Testis (tissue), 3 donors: Measurements from ENCODE around the gene IWS1. TPM values are rescaled to one million over a fixed set of nuclear protein-coding genes. Genes with fewer than 3 reads are reported as not detected.
"Not testable (repeated sequence)": the region's sequence is repeated elsewhere in the genome, so short reads cannot be mapped to it uniquely, and the experiment has no call there.

Source experiments
- DNase-seq: peaks from one replicate; pipeline ENCODE4 v3.0.0-alpha.2; 2019
- H3K27ac ChIP-seq, 2 donors: fragments of 200-600 bp; sonication (generic); one replicate each; pipeline ENCODE4 v1.5.1; 2019
- H3K27me3 ChIP-seq: fragments of 200-600 bp; sonication (generic); one replicate; pipeline ENCODE4 v1.5.1; 2019
- H3K36me3 ChIP-seq: fragments of 200-600 bp; sonication (generic); one replicate; pipeline ENCODE4 v1.5.1; 2017; ENCODE audit warnings: low read depth; ENCODE audit errors: missing control alignments
- H3K4me1 ChIP-seq: fragments of 200-600 bp; sonication (generic); one replicate; pipeline ENCODE4 v1.5.1; 2019
- H3K4me3 ChIP-seq, 2 donors: fragments of 200-600 bp; sonication (generic); one replicate each; pipeline ENCODE4 v1.5.1; 2017 to 2019
- H3K9me3 ChIP-seq: fragments of 200-600 bp; sonication (generic); one replicate; pipeline ENCODE4 v1.5.1; 2017
- POLR2A ChIP-seq: fragments of 450-650 bp; IDR thresholded peaks from one replicate; pipeline ENCODE4 v1.6.1; 2017; ENCODE audit warnings: antibody characterized with exemption, mild to moderate bottlenecking, moderate library complexity
- WGBS, 2 donors: methylation state at CpG; one replicate each; pipeline ENCODE4 v1.1.5; 2018; 5-methylcytosine and 5-hydroxymethylcytosine counted together
- intact Hi-C: fragments of 100-400 bp; cut with DNase I; formaldehyde crosslinking; loops from one replicate; pipeline ENCODE4 v1.15.1; 2023; ENCODE audit warnings: low total_unique reads
- polyA plus RNA-seq: library from polyadenylated mRNA; stranded (reverse); fragments of 350-450 nt; fragmentation: Illumina TruSeq; extraction: RNeasy Lipid Tissue Mini Kit (QIAGEN cat#74804); gene quantifications from one replicate; pipeline ENCODE4 v1.2.3, GENCODE V29; 2014; ENCODE audit warnings: low read depth, low replicate concordance; ENCODE audit not compliant: insufficient read depth
- total RNA-seq, 2 donors: library from RNA; depleted of rRNA; stranded (reverse); fragments of >200 nt; gene quantifications; one replicate each; pipeline ENCODE4 v1.2.3, GENCODE V29; 2016
- TF ChIP-seq, protein P1 (sequence below), 3 experiments: fragments of 450-650 bp in 2 of 3; fragments of 200-600 bp in 1 of 3; sonication (generic) in 1 of 3; IDR thresholded peaks; one replicate each; pipeline ENCODE4 v1.5.1; 2016 to 2019; ENCODE audit warnings: antibody characterized with exemption in 3 of 3, mild to moderate bottlenecking in 2 of 3, moderate library complexity in 1 of 3

The IWS1 gene
- total and polyA plus RNA-seq, 3 donors from 2014 or later, result 33.7 to 52.7 (median 39.6) TPM

DNA sequence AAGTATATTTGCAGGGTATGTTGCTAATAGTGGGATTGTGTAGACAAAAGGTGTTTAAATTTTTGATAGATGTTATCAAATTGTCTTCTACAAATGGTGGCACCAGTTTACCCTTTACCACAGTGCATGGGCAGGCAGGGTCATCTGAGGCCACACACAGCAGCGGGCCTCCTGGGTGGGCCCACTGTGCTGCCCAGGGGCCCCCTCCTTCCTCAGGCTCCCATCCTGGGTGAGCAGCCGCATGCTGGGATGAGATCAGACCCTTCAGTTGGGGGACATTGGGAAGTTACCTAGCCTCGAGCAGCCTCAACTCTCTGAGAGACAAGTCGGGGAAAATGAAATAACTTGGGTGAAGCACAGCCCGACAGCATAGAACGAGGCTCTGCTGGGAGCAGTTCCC lies 18.9 kb upstream of the IWS1 start:
- WGBS, 2 donors, result 67 to 84% methylated on average over 6 of the region's 6 CpGs
- intact Hi-C loops, result no loop called here
- Histone ChIP-seq H3K4me1 (no peaks in the 10 kb centered on the region), H3K27me3 (no peaks in the 10 kb centered on the region), H3K27ac (no peak overlapping the region), H3K9me3 (no peaks in the 10 kb centered on the region), H3K36me3 (no peaks in the 10 kb centered on the region), H3K4me3 (no peak overlapping the region)
- TF ChIP-seq, protein P1, sequence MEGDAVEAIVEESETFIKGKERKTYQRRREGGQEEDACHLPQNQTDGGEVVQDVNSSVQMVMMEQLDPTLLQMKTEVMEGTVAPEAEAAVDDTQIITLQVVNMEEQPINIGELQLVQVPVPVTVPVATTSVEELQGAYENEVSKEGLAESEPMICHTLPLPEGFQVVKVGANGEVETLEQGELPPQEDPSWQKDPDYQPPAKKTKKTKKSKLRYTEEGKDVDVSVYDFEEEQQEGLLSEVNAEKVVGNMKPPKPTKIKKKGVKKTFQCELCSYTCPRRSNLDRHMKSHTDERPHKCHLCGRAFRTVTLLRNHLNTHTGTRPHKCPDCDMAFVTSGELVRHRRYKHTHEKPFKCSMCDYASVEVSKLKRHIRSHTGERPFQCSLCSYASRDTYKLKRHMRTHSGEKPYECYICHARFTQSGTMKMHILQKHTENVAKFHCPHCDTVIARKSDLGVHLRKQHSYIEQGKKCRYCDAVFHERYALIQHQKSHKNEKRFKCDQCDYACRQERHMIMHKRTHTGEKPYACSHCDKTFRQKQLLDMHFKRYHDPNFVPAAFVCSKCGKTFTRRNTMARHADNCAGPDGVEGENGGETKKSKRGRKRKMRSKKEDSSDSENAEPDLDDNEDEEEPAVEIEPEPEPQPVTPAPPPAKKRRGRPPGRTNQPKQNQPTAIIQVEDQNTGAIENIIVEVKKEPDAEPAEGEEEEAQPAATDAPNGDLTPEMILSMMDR (IDR thresholded peaks at IDR 0.05), result no peak
- TF ChIP-seq POLR2A, result no peak
- no peak for DNase-seq

DNA sequence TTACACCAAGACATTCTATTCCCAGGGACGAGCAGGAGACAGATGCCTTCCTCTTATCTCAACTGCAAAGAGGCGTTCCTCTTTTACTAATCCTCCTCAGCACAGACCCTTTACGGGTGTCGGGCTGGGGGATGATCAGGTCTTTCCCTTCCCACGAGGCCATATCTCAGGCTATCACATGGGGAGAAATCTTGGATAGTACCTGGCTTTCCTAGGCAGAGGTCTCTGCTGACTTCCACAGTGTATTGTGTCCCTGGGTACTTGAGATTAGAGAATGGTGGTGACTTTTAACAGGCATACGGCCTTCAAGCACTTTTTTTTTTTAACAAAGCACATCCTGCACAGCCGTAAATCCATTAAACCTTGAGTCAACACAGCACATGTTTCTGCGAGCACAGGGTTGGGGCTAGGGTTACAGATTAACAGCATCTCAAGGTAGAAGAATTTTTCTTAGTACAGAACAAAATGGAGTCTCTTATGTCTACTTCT lies 16.8 kb upstream of the IWS1 start:
- intact Hi-C loops, H3K27me3 ChIP-seq, H3K9me3 ChIP-seq, H3K27ac ChIP-seq, DNase-seq, H3K4me1 ChIP-seq, H3K4me3 ChIP-seq, H3K36me3 ChIP-seq: not testable (repeated sequence)
- WGBS, 2 donors, result 40 to 42% methylated on average over 8 of the region's 8 CpGs

GRCh38 chr2:127542231-127542630 lies 15.9 kb upstream of the IWS1 start:
- no peak for TF ChIP-seq POLR2A
- TF ChIP-seq, protein P1 (IDR thresholded peaks at IDR 0.05), result no peak
- Histone ChIP-seq H3K27ac (no peak overlapping the region), H3K4me1 (no peaks in the 10 kb centered on the region), H3K4me3 (no peak overlapping the region), H3K27me3 (no peaks in the 10 kb centered on the region), H3K9me3 (no peaks in the 10 kb centered on the region), H3K36me3 (no peaks in the 10 kb centered on the region)
- no peak for DNase-seq
- 90 to 95% methylated on average over 3 of the region's 3 CpGs for WGBS, 2 donors
- intact Hi-C loops, result no loop called here

DNA sequence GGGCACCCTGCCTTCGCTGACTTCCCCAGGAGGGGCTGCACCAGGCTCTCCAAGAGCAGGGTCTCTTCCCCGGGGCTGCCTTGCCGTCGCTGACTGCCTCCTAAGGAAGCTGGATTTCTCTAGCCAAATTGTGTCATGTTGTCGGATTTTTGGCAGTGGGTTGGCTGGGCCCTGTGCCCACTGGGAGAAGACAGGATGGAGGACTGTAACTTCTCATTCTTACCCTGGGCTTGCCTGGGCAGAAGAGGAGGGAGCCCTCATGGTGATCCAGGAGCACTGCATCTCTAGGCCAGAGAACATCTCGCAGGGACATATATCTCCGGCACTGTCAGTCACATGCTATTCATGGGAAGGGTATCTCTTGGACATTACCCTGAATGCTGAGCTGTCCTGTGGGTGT lies 15.5 kb upstream of the IWS1 start:
- no peak for TF ChIP-seq POLR2A
- TF ChIP-seq, protein P1 (IDR thresholded peaks at IDR 0.05), result no peak
- H3K4me1 ChIP-seq, result no peaks in the 10 kb centered on the region
- intact Hi-C loops, result no loop called here

GRCh38 chr2:127537644-127538043 lies 11.4 kb upstream of the IWS1 start:
- TF ChIP-seq, protein P1 (IDR thresholded peaks at IDR 0.05), result no peak
- TF ChIP-seq POLR2A, result no peak
- intact Hi-C loops, result no loop called here
- Histone ChIP-seq H3K4me1 (no peaks in the 10 kb centered on the region), H3K9me3 (no peaks in the 10 kb centered on the region), H3K36me3 (no peaks in the 10 kb centered on the region), H3K27ac (no peak overlapping the region), H3K4me3 (no peak overlapping the region), H3K27me3 (no peaks in the 10 kb centered on the region)
- 87 to 93% methylated on average over 5 of the region's 5 CpGs for WGBS, 2 donors
- no peak for DNase-seq

More for the DNA sequence above, 15.5 kb upstream of the IWS1 start:
- H3K36me3 ChIP-seq, result no peaks in the 10 kb centered on the region
- no peaks in the 10 kb centered on the region for H3K27me3 ChIP-seq
- no peak overlapping the region for H3K27ac ChIP-seq
- no peaks in the 10 kb centered on the region for H3K9me3 ChIP-seq
- WGBS, 2 donors, result 77 to 80% methylated on average over 1 to 7 of the region's 7 CpGs
- no peak for DNase-seq
- H3K4me3 ChIP-seq, result no peak overlapping the region
